K562 (cell line): ENCODE results near the gene SLC13A3. TPM values are rescaled to one million over a fixed set of nuclear protein-coding genes. Genes with fewer than 3 reads are reported as not detected.

Experiments used
- ATAC-seq: fragments of 200-7000 bp; cut with Tn5 transposase; 3 replicates; pipeline ENCODE4 v1.9.1; 2020; ENCODE audit warnings: moderate library complexity
- BruUV-seq: library from RNA; stranded (reverse); fragments of 400-500 nt; replicated peaks from 2 replicates; lab custom pipeline; 2021; lab: Mats Ljungman, UMichigan
- CTCF ChIA-PET: fragments of 300-600 bp; formaldehyde crosslinking; extraction: SDS; loops from one replicate; lab custom pipeline; 2021; ENCODE audit warnings: low intra/inter-chr PET ratio; lab: Yijun Ruan, JAX
- POLR2A ChIA-PET: fragments of 300-600, 350-650 bp; sonication (Branson Sonifier 250); formaldehyde crosslinking; extraction: SDS; loops from one replicate; lab custom pipeline; 2021; ENCODE audit warnings: antibody characterized with exemption, inconsistent platforms; lab: Yijun Ruan, JAX
- DNase-seq, 4 experiments: peaks; one replicate each; pipeline versions ENCODE4 v3.0.0 to v3.0.0-alpha.2; 2011 to 2018; ENCODE audit warnings: low spot score in 3 of 4, mixed read lengths in 3 of 4; ENCODE audit errors: extremely low read depth in 1 of 4
- FAIRE-seq: peaks from 2 replicates; lab custom pipeline; 2011; peaks lifted over from hg19 to GRCh38; lab: Jason Lieb, UNC
- H2AFZ ChIP-seq: 2 replicates; pipeline ENCODE4 v1.6.0; 2011; ENCODE audit warnings: low read depth, low read length, control low read depth, inconsistent platforms
- H3K27ac ChIP-seq: fragments of 200-600 bp; 3 replicates; pipeline ENCODE4 v1.8.0; 2011; ENCODE audit warnings: low read depth, mild to moderate bottlenecking, control low read depth, inconsistent platforms, low read length, moderate library complexity, mixed read lengths; ENCODE audit errors: extremely low read depth
- H3K27me3 ChIP-seq, 2 experiments: fragments of 300-600 bp in 1 of 2; 2 replicates in 1 of 2; 3 replicates in 1 of 2; pipeline versions ENCODE4 v1.6.0 to v1.8.0; 2011; ENCODE audit warnings: inconsistent platforms in 2 of 2, low read length in 2 of 2, mild to moderate bottlenecking in 1 of 2, mixed read lengths in 1 of 2, moderate library complexity in 1 of 2; ENCODE audit not compliant: control insufficient read depth in 2 of 2, insufficient read depth in 2 of 2
- H3K36me3 ChIP-seq: fragments of 300-600 bp; 3 replicates; pipeline ENCODE4 v1.8.0; 2011; ENCODE audit warnings: mild to moderate bottlenecking, low read length, inconsistent platforms; ENCODE audit not compliant: control insufficient read depth, insufficient read depth
- H3K4me1 ChIP-seq, 2 experiments: fragments of 200-600 bp in 1 of 2; replicated peaks in 1 of 2; 2 replicates in 1 of 2; 3 replicates in 1 of 2; pipeline versions ENCODE4 v1.5.1 to v1.8.0; 2011; ENCODE audit warnings: inconsistent platforms in 2 of 2, low read length in 2 of 2, mild to moderate bottlenecking in 1 of 2, mixed read lengths in 1 of 2, moderate library complexity in 1 of 2; ENCODE audit not compliant: control insufficient read depth in 2 of 2, insufficient read depth in 2 of 2
- H3K4me2 ChIP-seq: 2 replicates; pipeline ENCODE4 v1.6.1; 2011; ENCODE audit warnings: low read length, control low read depth, inconsistent platforms, mixed read lengths; ENCODE audit not compliant: insufficient read depth
- H3K4me3 ChIP-seq: fragments of 200-600 bp; sonication (generic), shearing (Covaris generic); 2 replicates; pipeline ENCODE4 v1.5.1; 2016; ENCODE audit warnings: control low read depth, inconsistent platforms
- H3K79me2 ChIP-seq: fragments of 200-600 bp; 3 replicates; pipeline ENCODE4 v1.8.0; 2011; ENCODE audit warnings: low read length, inconsistent platforms; ENCODE audit not compliant: control insufficient read depth, insufficient read depth
- H3K9ac ChIP-seq, 2 experiments: 2 replicates each; pipeline versions ENCODE4 v1.6.0 to v1.6.1; 2011; ENCODE audit warnings: low read depth in 2 of 2, low read length in 2 of 2, control low read depth in 1 of 2, inconsistent platforms in 1 of 2, mild to moderate bottlenecking in 1 of 2, mixed read lengths in 1 of 2; ENCODE audit not compliant: insufficient read depth in 1 of 2
- H3K9me1 ChIP-seq: one replicate; pipeline ENCODE4 v1.6.0; 2011; ENCODE audit warnings: inconsistent platforms, mild to moderate bottlenecking, low read length, moderate library complexity; ENCODE audit not compliant: control insufficient read depth, insufficient read depth
- H3K9me3 ChIP-seq: replicated peaks from 2 replicates; pipeline ENCODE4 v1.5.1; 2011; ENCODE audit warnings: low read depth, low read length, inconsistent platforms; ENCODE audit not compliant: control insufficient read depth, insufficient read depth
- H4K20me1 ChIP-seq: replicated peaks from 2 replicates; pipeline ENCODE4 v1.6.1; 2011; ENCODE audit warnings: low read length, inconsistent platforms, mixed read lengths; ENCODE audit not compliant: control insufficient read depth, insufficient read depth
- ATF1 ChIP-seq, 2 experiments: fragments of 450-650 bp in 1 of 2; IDR thresholded peaks; 2 replicates each; pipeline ENCODE4 v1.6.1; 2016; ENCODE audit warnings: missing compliant biosample characterization in 1 of 2, missing genetic modification characterization in 1 of 2
- BACH1 ChIP-seq: fragments of 200-800 bp; sonication (Bioruptor generic); IDR thresholded peaks from 2 replicates; pipeline ENCODE4 v1.6.1; 2016; ENCODE audit warnings: missing genetic modification characterization, missing compliant biosample characterization
- FOS ChIP-seq: IDR thresholded peaks from 3 replicates; pipeline ENCODE4 v1.6.1; 2011; ENCODE audit not compliant: insufficient read length; ENCODE audit errors: extremely low read depth
- RCOR1 ChIP-seq, 2 experiments: IDR thresholded peaks; 2 replicates each; pipeline ENCODE4 v1.6.1; 2012; ENCODE audit warnings: low read depth in 2 of 2, low read length in 2 of 2, borderline replicate concordance in 1 of 2, improper control_type of control experiment in 1 of 2
- WHSC1 ChIP-seq: IDR thresholded peaks from one replicate; pipeline ENCODE4 v1.6.1; 2012; ENCODE audit warnings: low read length, control low read depth, inconsistent platforms
- ZBTB17 ChIP-seq: fragments of 450-650 bp; formaldehyde crosslinking; IDR thresholded peaks from 2 replicates; pipeline ENCODE4 v1.4.0; 2020; ENCODE audit warnings: mild to moderate bottlenecking
- ZFP1 ChIP-seq: fragments of 450-650 bp; formaldehyde crosslinking; IDR thresholded peaks from 2 replicates; pipeline ENCODE4 v1.4.0; 2020; ENCODE audit warnings: mild to moderate bottlenecking, mixed read lengths
- ZNF121 ChIP-seq: sonication (generic); formaldehyde crosslinking; conservative IDR thresholded peaks from 2 replicates; pipeline ENCODE4 v1.8.0; 2022; ENCODE audit warnings: missing genetic modification reagents
- ZNF699 ChIP-seq: fragments of 250-450 bp; sonication (Bioruptor Pico); IDR thresholded peaks from 2 replicates; pipeline ENCODE4 v1.8.0; 2021; ENCODE audit warnings: mild to moderate bottlenecking, moderate library complexity; ENCODE audit not compliant: insufficient replicate concordance
- ZNF707 ChIP-seq: fragments of 250-450 bp; sonication (Bioruptor Pico); conservative IDR thresholded peaks from 2 replicates; pipeline ENCODE4 v1.8.0; 2022; ENCODE audit warnings: inconsistent platforms, mild to moderate bottlenecking, moderate library complexity
- ZNF766 ChIP-seq: fragments of 200-800 bp; sonication (Bioruptor generic); conservative IDR thresholded peaks from 2 replicates; pipeline ENCODE4 v1.6.1; 2016; ENCODE audit warnings: missing genetic modification characterization, missing compliant biosample characterization
- WGBS: fragments of 100-300 bp; shearing (Covaris generic); methylation state at CpG from one replicate; pipeline ENCODE4 v1.1.6; 2016; ENCODE audit warnings: low coverage, mixed read lengths; ENCODE audit not compliant: insufficient coverage; ENCODE audit errors: missing lambda C conversion rate; 5-methylcytosine and 5-hydroxymethylcytosine counted together
- in situ Hi-C: fragments of 300-500 bp; cut with MboI; formaldehyde crosslinking; loops from 4 replicates; pipeline ENCODE4 v1.15.0; 2018; ENCODE audit warnings: inconsistent platforms, mixed read lengths
- intact Hi-C: fragments of 100-400 bp; cut with micrococcal nuclease; formaldehyde crosslinking; loops from 2 replicates; pipeline ENCODE4 v1.14.2; 2022
- polyA plus RNA-seq, 8 experiments: library from polyadenylated mRNA; depleted of rRNA in 4 of 8; stranded (reverse) in 5 of 8; unstranded in 3 of 8; fragments of >200 nt; fragmentation: Nextera tagmentation in 2 of 8; fragmentation: Illumina TruSeq in 1 of 8; extraction: Ambion mirVana in 2 of 8; extraction: Trizol in 1 of 8; gene quantifications; 2 replicates each; pipeline versions ENCODE4 v1.2.1 to v1.2.3, GENCODE V29; 2011 to 2014; ENCODE audit warnings: inconsistent platforms in 1 of 8, missing spikeins in 1 of 8
- total RNA-seq, 7 experiments: library from RNA; depleted of rRNA in 6 of 7; stranded (reverse); fragments of >200 nt in 6 of 7; fragmentation: Illumina TruSeq in 2 of 7; extraction: Trizol in 2 of 7; gene quantifications; 2 replicates each; pipeline versions ENCODE4 v1.2.1 to v1.2.3, GENCODE V29; 2011 to 2021; ENCODE audit warnings: low replicate concordance in 1 of 7
- TF ChIP-seq, protein P1 (sequence below): sonication (generic); formaldehyde crosslinking; IDR thresholded peaks from 2 replicates; pipeline ENCODE4 v1.8.0; 2023; ENCODE audit warnings: mild to moderate bottlenecking, missing genetic modification reagents
- TF ChIP-seq, protein P2 (sequence below): fragments of 450-650 bp; formaldehyde crosslinking; IDR thresholded peaks from 2 replicates; pipeline ENCODE4 v1.4.0; 2020; ENCODE audit warnings: mild to moderate bottlenecking, moderate library complexity
- TF ChIP-seq, protein P3 (sequence below): fragments of 250-450 bp; sonication (Bioruptor Pico); IDR thresholded peaks from 2 replicates; pipeline ENCODE4 v1.9.0; 2021; ENCODE audit warnings: mild to moderate bottlenecking, inconsistent platforms
- TF ChIP-seq, protein P4 (sequence below): fragments of 200-400 bp; formaldehyde crosslinking; IDR thresholded peaks from 2 replicates; pipeline ENCODE4 v1.6.1; 2017; ENCODE audit warnings: mild to moderate bottlenecking, low read depth, low read length, moderate library complexity

The SLC13A3 gene
- total and polyA plus RNA-seq, 9 of the 15 experiments (the other 6 are each of a cell fraction or from before 2014, with no cell fraction given): 5.5 to 16.4 (median 8.5) TPM

DNA sequence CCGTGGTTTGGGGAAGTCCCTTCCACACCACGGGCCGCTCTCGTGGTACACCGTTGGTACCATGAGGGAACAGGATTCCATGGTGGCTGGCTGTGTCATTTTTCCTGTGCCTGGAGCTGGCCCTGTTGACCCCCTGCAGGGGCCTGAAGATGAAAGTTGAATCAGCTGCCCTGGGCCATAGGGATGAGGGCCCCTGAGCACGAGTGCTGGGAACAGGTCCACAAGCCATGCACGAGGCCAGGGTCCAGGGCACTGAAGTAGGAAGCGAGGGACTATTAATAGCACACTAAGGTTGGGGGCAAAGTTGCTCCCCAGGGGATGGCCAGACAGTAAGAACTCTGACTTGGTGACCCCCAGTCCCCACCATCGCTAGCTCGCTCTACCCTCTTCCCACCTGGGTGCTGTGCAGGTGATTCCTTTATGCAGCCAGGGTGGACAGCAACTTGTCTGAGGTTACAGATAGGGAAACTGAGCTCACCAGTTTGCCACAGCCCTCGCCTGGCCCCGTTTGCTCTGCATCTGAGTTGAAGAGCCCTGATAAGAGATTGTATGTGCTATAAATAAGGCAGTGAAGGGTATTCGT, 46.6 kb downstream of the SLC13A3 start:
- intact Hi-C loops: no loop called here
- POLR2A ChIA-PET: interaction anchor here (3.1 kb wide), 1 partner anchor 12 kb away, joined by 12 read pairs; no protein-coding TSS in a partner anchor
- H3K9me3 ChIP-seq: no peaks in the 10 kb centered on the region
- TF ChIP-seq ATF1 (CRISPR knock-in tag; IDR thresholded peaks at IDR 0.05) (no peak), ATF1 (tag; IDR thresholded peaks at IDR 0.05) (no peak), ZNF699 (CRISPR knock-in tag) (no peak), ZBTB17 (CRISPR knock-in tag) (no peak), RCOR1 (IDR thresholded peaks at IDR 0.05; ENCODE audit: borderline replicate concordance in 1 of 2, low read depth in 2 of 2, low read length in 2 of 2) (no peak), ZNF766 (CRISPR knock-in tag) (no peak), ZFP1 (CRISPR knock-in tag) (no peak), FOS (no peak), ZNF121 (CRISPR knock-in tag) (no peak), BACH1 (tag) (no peak), WHSC1 (no peak), ZNF707 (CRISPR knock-in tag) (no peak)
- TF ChIP-seq, protein P1, sequence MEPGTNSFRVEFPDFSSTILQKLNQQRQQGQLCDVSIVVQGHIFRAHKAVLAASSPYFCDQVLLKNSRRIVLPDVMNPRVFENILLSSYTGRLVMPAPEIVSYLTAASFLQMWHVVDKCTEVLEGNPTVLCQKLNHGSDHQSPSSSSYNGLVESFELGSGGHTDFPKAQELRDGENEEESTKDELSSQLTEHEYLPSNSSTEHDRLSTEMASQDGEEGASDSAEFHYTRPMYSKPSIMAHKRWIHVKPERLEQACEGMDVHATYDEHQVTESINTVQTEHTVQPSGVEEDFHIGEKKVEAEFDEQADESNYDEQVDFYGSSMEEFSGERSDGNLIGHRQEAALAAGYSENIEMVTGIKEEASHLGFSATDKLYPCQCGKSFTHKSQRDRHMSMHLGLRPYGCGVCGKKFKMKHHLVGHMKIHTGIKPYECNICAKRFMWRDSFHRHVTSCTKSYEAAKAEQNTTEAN (CRISPR knock-in tag): no peak
- TF ChIP-seq, protein P2, sequence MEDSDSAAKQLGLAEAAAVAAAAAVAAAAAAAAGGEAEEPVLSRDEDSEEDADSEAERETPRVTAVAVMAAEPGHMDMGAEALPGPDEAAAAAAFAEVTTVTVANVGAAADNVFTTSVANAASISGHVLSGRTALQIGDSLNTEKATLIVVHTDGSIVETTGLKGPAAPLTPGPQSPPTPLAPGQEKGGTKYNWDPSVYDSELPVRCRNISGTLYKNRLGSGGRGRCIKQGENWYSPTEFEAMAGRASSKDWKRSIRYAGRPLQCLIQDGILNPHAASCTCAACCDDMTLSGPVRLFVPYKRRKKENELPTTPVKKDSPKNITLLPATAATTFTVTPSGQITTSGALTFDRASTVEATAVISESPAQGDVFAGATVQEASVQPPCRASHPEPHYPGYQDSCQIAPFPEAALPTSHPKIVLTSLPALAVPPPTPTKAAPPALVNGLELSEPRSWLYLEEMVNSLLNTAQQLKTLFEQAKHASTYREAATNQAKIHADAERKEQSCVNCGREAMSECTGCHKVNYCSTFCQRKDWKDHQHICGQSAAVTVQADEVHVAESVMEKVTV (CRISPR knock-in tag): no peak
- TF ChIP-seq, protein P3, sequence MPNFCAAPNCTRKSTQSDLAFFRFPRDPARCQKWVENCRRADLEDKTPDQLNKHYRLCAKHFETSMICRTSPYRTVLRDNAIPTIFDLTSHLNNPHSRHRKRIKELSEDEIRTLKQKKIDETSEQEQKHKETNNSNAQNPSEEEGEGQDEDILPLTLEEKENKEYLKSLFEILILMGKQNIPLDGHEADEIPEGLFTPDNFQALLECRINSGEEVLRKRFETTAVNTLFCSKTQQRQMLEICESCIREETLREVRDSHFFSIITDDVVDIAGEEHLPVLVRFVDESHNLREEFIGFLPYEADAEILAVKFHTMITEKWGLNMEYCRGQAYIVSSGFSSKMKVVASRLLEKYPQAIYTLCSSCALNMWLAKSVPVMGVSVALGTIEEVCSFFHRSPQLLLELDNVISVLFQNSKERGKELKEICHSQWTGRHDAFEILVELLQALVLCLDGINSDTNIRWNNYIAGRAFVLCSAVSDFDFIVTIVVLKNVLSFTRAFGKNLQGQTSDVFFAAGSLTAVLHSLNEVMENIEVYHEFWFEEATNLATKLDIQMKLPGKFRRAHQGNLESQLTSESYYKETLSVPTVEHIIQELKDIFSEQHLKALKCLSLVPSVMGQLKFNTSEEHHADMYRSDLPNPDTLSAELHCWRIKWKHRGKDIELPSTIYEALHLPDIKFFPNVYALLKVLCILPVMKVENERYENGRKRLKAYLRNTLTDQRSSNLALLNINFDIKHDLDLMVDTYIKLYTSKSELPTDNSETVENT (CRISPR knock-in tag): no peak
- TF ChIP-seq, protein P4, sequence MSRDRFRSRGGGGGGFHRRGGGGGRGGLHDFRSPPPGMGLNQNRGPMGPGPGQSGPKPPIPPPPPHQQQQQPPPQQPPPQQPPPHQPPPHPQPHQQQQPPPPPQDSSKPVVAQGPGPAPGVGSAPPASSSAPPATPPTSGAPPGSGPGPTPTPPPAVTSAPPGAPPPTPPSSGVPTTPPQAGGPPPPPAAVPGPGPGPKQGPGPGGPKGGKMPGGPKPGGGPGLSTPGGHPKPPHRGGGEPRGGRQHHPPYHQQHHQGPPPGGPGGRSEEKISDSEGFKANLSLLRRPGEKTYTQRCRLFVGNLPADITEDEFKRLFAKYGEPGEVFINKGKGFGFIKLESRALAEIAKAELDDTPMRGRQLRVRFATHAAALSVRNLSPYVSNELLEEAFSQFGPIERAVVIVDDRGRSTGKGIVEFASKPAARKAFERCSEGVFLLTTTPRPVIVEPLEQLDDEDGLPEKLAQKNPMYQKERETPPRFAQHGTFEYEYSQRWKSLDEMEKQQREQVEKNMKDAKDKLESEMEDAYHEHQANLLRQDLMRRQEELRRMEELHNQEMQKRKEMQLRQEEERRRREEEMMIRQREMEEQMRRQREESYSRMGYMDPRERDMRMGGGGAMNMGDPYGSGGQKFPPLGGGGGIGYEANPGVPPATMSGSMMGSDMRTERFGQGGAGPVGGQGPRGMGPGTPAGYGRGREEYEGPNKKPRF: no peak

More for the DNA sequence above, 46.6 kb downstream of the SLC13A3 start:
- Histone ChIP-seq H3K9ac (no peak overlapping the region), H3K79me2 (no peaks in the 10 kb centered on the region), H3K4me1 (no peaks in the 10 kb centered on the region; a peak in 1 of 5 replicates), H3K36me3 (peaks cover 2% of the 10 kb centered on the region; the same call in 1 of the 3 replicates), H2AFZ (no peak overlapping the region), H3K9me1 (no peaks in the 10 kb centered on the region), H4K20me1 (no peaks in the 10 kb centered on the region), H3K27ac (no peak overlapping the region), H3K27me3 (no peaks in the 10 kb centered on the region), H3K4me3 (no peak overlapping the region), H3K4me2 (no peak overlapping the region)
- DNase-seq (no peak), ATAC-seq (no peak), FAIRE-seq (no peak)
- CTCF ChIA-PET: no interaction called here
- in situ Hi-C loops: no loop called here
- 65% methylated on average over 13 of the region's 13 CpGs for WGBS
- BruUV-seq: no TSS peak
